ENCODE measurements around the gene ITGA11.

Gene ITGA11

GRCh38 chr15:68367992-68368391, 64.0 kb downstream of the ITGA11 start:
- no peak for TF ChIP-seq CTCF (IDR thresholded peaks at IDR 0.05; ENCODE audit: extremely low read depth, missing control alignments)
- no peak for DNase-seq (ENCODE audit: low spot score)

GRCh38 chr15:68367226-68367625, 64.7 kb downstream of the ITGA11 start:
- DNase-seq (ENCODE audit: low spot score): no peak
- TF ChIP-seq CTCF (IDR thresholded peaks at IDR 0.05; ENCODE audit: extremely low read depth, missing control alignments): no peak

GRCh38 chr15:68366314-68366713, 65.6 kb downstream of the ITGA11 start:
- DNase-seq (ENCODE audit: low spot score): no peak
- TF ChIP-seq CTCF (IDR thresholded peaks at IDR 0.05; ENCODE audit: extremely low read depth, missing control alignments): no peak

- no peak for TF ChIP-seq CTCF (IDR thresholded peaks at IDR 0.05; ENCODE audit: extremely low read depth, missing control alignments)
- no peak for DNase-seq (ENCODE audit: low spot score)
Measured at GRCh38 chr15:68365770-68366169, 66.2 kb downstream of the ITGA11 start.

GRCh38 chr15:68365140-68365745, 66.7 kb downstream of the ITGA11 start:
- TF ChIP-seq CTCF (IDR thresholded peaks at IDR 0.05; ENCODE audit: extremely low read depth, missing control alignments): no peak

GRCh38 chr15:68364660-68365035, 67.3 kb downstream of the ITGA11 start:
- no peak for TF ChIP-seq CTCF (IDR thresholded peaks at IDR 0.05; ENCODE audit: extremely low read depth, missing control alignments)
- no peak for DNase-seq (ENCODE audit: low spot score)

More at GRCh38 chr15:68365140-68365745, 66.7 kb downstream of the ITGA11 start:
- no peak for DNase-seq (ENCODE audit: low spot score)

- no peak for DNase-seq (ENCODE audit: low spot score)
- no peak for TF ChIP-seq CTCF (IDR thresholded peaks at IDR 0.05; ENCODE audit: extremely low read depth, missing control alignments)
Measured at GRCh38 chr15:68364028-68364659, 67.8 kb downstream of the ITGA11 start.

Measured in GM20000 (cell line).